CD14-positive monocyte (primary cell): ENCODE data around the gene TBC1D16. TPM values are rescaled to one million over a fixed set of nuclear protein-coding genes. Genes with fewer than 3 reads are reported as not detected.
"Not testable (repeated sequence)": the region's sequence is repeated elsewhere in the genome, so short reads cannot be mapped to it uniquely, and the experiment has no call there.

Experiments
- DNase-seq, 3 donors: peaks; one replicate each; pipeline ENCODE4 v3.0.0-alpha.2; 2011 to 2022
- H2AFZ ChIP-seq: 2 replicates; pipeline ENCODE4 v1.6.0; 2012; ENCODE audit warnings: mild to moderate bottlenecking, low read depth, low read length, inconsistent platforms; ENCODE audit not compliant: insufficient read depth, poor library complexity, severe bottlenecking
- H3K27ac ChIP-seq, 2 donors: 1 replicate in 1 of 2; 2 replicates in 1 of 2; pipeline ENCODE4 v1.5.1; 2012 to 2013; ENCODE audit warnings: low read length in 2 of 2, control low read depth in 1 of 2, inconsistent platforms in 1 of 2, low read depth in 1 of 2, mild to moderate bottlenecking in 1 of 2
- H3K27me3 ChIP-seq, 2 donors: one replicate each; pipeline versions ENCODE4 v1.6.0 to v1.6.1; 2011 to 2013; ENCODE audit warnings: low read length in 2 of 2; ENCODE audit not compliant: control insufficient read depth in 2 of 2, insufficient read depth in 2 of 2
- H3K36me3 ChIP-seq, 2 donors: replicated peaks in 1 of 2; 1 replicate in 1 of 2; 2 replicates in 1 of 2; pipeline versions ENCODE4 v1.5.1 to v1.6.1; 2012 to 2013; ENCODE audit warnings: low read length in 2 of 2, control low read depth in 1 of 2, inconsistent platforms in 1 of 2, mild to moderate bottlenecking in 1 of 2; ENCODE audit not compliant: insufficient read depth in 2 of 2, control insufficient read depth in 1 of 2
- H3K4me1 ChIP-seq, 2 donors: 1 replicate in 1 of 2; 2 replicates in 1 of 2; pipeline versions ENCODE4 v1.5.1 to v1.6.1; 2012 to 2013; ENCODE audit warnings: low read length in 2 of 2, control low read depth in 1 of 2, inconsistent platforms in 1 of 2, mild to moderate bottlenecking in 1 of 2, moderate library complexity in 1 of 2; ENCODE audit not compliant: insufficient read depth in 2 of 2, control insufficient read depth in 1 of 2
- H3K4me2 ChIP-seq: replicated peaks from 2 replicates; pipeline ENCODE3; 2012; ENCODE audit warnings: low read length, moderate library complexity, mild to moderate bottlenecking; ENCODE audit not compliant: poor library complexity, severe bottlenecking; ENCODE audit errors: extremely low read depth
- H3K4me3 ChIP-seq, 3 experiments: fragments of 200-600 bp in 1 of 3; sonication (generic) in 1 of 3; replicated peaks in 1 of 3; 1 replicate in 2 of 3; 2 replicates in 1 of 3; pipeline ENCODE4 v1.5.1; 2011 to 2013; ENCODE audit warnings: low read length in 3 of 3, mild to moderate bottlenecking in 3 of 3, control low read depth in 2 of 3, low read depth in 2 of 3, inconsistent platforms in 1 of 3, moderate library complexity in 1 of 3
- H3K79me2 ChIP-seq: 2 replicates; pipeline ENCODE4 v1.6.0; 2012; ENCODE audit warnings: mild to moderate bottlenecking, control low read depth, inconsistent platforms, low read length, moderate library complexity; ENCODE audit not compliant: insufficient read depth
- H3K9ac ChIP-seq: 2 replicates; pipeline ENCODE4 v1.6.0; 2017; ENCODE audit warnings: low read length, mild to moderate bottlenecking; ENCODE audit not compliant: insufficient read depth, poor library complexity, severe bottlenecking
- H3K9me3 ChIP-seq, 2 donors: replicated peaks in 1 of 2; 1 replicate in 1 of 2; 2 replicates in 1 of 2; pipeline versions ENCODE4 v1.5.1 to v1.6.1; 2012 to 2013; ENCODE audit warnings: low read length in 2 of 2, control low read depth in 1 of 2; ENCODE audit not compliant: control insufficient read depth in 1 of 2, insufficient read depth in 1 of 2
- H4K20me1 ChIP-seq: 2 replicates; pipeline ENCODE4 v1.6.0; 2012; ENCODE audit warnings: mild to moderate bottlenecking, low read length, control low read depth, moderate library complexity; ENCODE audit not compliant: insufficient read depth
- H3K27ac Mint-ChIP-seq, 7 donors: one replicate each; pipeline ENCODE4 v1.8.0; 2020; ENCODE audit warnings: mild to moderate bottlenecking in 7 of 7, mixed read lengths in 7 of 7, moderate library complexity in 6 of 7, inconsistent platforms in 2 of 7
- H3K27me3 Mint-ChIP-seq, 3 donors: one replicate each; pipeline ENCODE4 v1.8.0; 2021 to 2022; ENCODE audit warnings: low read depth in 3 of 3, mild to moderate bottlenecking in 3 of 3, mixed read lengths in 3 of 3, moderate library complexity in 3 of 3, inconsistent platforms in 1 of 3
- H3K36me3 Mint-ChIP-seq, 2 donors: one replicate each; pipeline ENCODE4 v1.8.0; 2020; ENCODE audit warnings: mixed read lengths in 2 of 2, inconsistent platforms in 1 of 2, mild to moderate bottlenecking in 1 of 2
- H3K4me1 Mint-ChIP-seq: one replicate; pipeline ENCODE4 v1.8.0; 2020; ENCODE audit warnings: mild to moderate bottlenecking, mixed read lengths
- H3K4me3 Mint-ChIP-seq, 2 donors: one replicate each; pipeline ENCODE4 v1.8.0; 2020; ENCODE audit warnings: mild to moderate bottlenecking in 2 of 2, mixed read lengths in 2 of 2, moderate library complexity in 1 of 2
- H3K9me3 Mint-ChIP-seq, 7 donors: one replicate each; pipeline ENCODE4 v1.8.0; 2020 to 2022; ENCODE audit warnings: mixed read lengths in 7 of 7, mild to moderate bottlenecking in 6 of 7, moderate library complexity in 6 of 7, inconsistent platforms in 2 of 7
- CTCF ChIP-seq: fragments of 200-600 bp; IDR thresholded peaks from one replicate; pipeline ENCODE4 v1.8.0; 2022; ENCODE audit warnings: antibody characterized with exemption, mild to moderate bottlenecking
- WGBS: methylation state at CpG from one replicate; pipeline ENCODE4 v1.1.5; 2013; ENCODE audit warnings: missing lambda C conversion rate; ENCODE audit not compliant: insufficient coverage; 5-methylcytosine and 5-hydroxymethylcytosine counted together
- intact Hi-C, 2 donors: fragments of 100-400 bp; cut with micrococcal nuclease; formaldehyde crosslinking; loops; one replicate each; pipeline versions ENCODE4 v1.15.0 to v1.15.1; 2023
- polyA plus RNA-seq, 3 donors: library from polyadenylated mRNA; depleted of rRNA in 1 of 3; unstranded in 2 of 3; stranded (reverse) in 1 of 3; fragments of 300-500 nt in 2 of 3; fragments of >200 nt in 1 of 3; fragmentation: Illumina TruSeq in 2 of 3; gene quantifications; 1 replicate in 2 of 3; 2 replicates in 1 of 3; pipeline ENCODE4 v1.2.3, GENCODE V29; 2012 to 2021

TBC1D16 gene
- polyA plus RNA-seq, 3 donors, result 0.11 to 0.53 (median 0.27) TPM

DNA sequence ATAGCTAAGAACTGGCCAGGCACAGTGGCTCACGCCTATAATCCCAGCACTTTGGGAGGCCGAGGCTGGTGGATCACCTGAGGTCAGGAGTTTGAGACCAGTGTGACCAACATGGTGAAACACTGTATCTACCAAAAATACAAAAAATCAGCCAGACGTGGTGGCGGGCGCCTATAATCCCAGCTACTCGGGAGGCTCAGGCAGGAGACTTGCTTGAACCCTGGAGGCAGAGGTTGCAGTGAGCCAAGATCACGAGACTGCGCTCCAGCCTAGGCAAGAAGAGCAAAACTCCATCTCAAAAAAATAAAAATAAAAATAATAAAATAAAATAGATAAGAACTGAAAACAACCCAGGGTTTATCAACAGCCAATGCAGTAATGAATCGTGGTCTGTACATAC is 74.1 kb downstream of the TBC1D16 start:
- H2AFZ ChIP-seq, H3K79me2 ChIP-seq, H3K27ac Mint-ChIP-seq, H3K27ac ChIP-seq, H3K36me3 Mint-ChIP-seq, intact Hi-C loops, H3K4me3 ChIP-seq, H4K20me1 ChIP-seq, H3K27me3 ChIP-seq, H3K9me3 Mint-ChIP-seq, H3K27me3 Mint-ChIP-seq, H3K4me3 Mint-ChIP-seq, H3K9ac ChIP-seq, H3K4me1 Mint-ChIP-seq, DNase-seq, H3K4me2 ChIP-seq, H3K36me3 ChIP-seq, H3K4me1 ChIP-seq, H3K9me3 ChIP-seq: not testable (repeated sequence)
- 98% methylated on average over 6 of the region's 9 CpGs for WGBS

DNA sequence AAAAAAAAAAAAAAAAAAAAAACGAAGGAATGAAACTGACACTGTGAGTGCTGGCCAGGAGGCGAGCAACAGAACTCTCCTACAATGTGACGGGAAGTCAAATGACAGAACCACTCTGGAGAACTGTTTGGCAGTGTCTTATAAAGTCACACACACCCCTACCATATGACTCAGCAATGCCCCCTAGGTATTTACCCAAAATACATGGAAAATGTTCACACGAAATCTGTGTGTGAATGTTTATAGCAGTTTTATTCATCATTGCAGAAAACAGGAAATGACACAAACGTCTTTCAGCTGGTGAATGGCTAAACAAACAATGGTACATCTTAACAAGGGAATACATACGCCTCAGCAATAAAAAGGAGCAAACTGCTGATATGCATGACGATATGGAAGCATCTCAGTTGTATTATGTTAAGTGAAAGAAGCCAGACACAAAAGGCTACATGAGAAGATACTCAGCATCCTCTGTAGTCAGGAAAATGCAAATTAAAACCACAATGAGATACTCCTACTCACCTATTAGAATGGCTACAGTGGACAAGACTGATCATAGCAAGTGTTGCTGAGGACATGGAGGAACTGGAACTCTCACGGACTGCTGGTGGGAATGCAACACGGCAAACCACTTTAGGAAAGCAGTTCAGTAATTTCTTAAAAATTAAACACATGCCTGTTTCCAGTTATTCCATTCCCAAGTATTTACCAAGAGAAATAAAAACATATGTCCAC is 74.7 kb downstream of the TBC1D16 start:
- no peak for DNase-seq
- intact Hi-C loops, result no loop called here
- Histone ChIP-seq H2AFZ (no peak overlapping the region), H3K79me2 (no peaks in the 10 kb centered on the region), H3K4me2 (no peak overlapping the region), H3K27ac (no peak overlapping the region), H4K20me1 (no peaks in the 10 kb centered on the region), H3K4me1 (no peaks in the 10 kb centered on the region), H3K36me3 (no peaks in the 10 kb centered on the region), H3K9me3 (no peaks in the 10 kb centered on the region), H3K9ac (no peak overlapping the region), H3K4me3 (no peak overlapping the region), H3K27me3 (no peaks in the 10 kb centered on the region)
- Mint-ChIP-seq H3K27ac (no peak overlapping the region), H3K4me3 (no peak overlapping the region), H3K9me3 (peaks cover 0 to 2% (median 0%) of the 10 kb centered on the region in 7 donors), H3K4me1 (no peaks in the 10 kb centered on the region), H3K27me3 (peaks cover 0 to 2% (median 0%) of the 10 kb centered on the region in 3 donors), H3K36me3 (no peaks in the 10 kb centered on the region)
- no peak for TF ChIP-seq CTCF
- WGBS, result no CpG with 5 or more reads among the region's 9 CpGs
